HepG2 (cell line): ENCODE data around the gene INHBB. TPM values are rescaled to one million over a fixed set of nuclear protein-coding genes. Genes with fewer than 3 reads are reported as not detected.

Experiments used
- ATAC-seq: fragments of 200-7000 bp; cut with Tn5 transposase; 3 replicates; pipeline ENCODE4 v1.9.1; 2020; ENCODE audit warnings: mild to moderate bottlenecking, moderate library complexity
- BruUV-seq: library from RNA; stranded (reverse); fragments of 400-500 nt; replicated peaks from 2 replicates; lab custom pipeline; 2021; lab: Mats Ljungman, UMichigan
- CTCF ChIA-PET: fragments of 300-600 bp; formaldehyde crosslinking; extraction: SDS; loops from one replicate; lab custom pipeline; 2021; ENCODE audit warnings: low total read pairs, inconsistent platforms, low intra/inter-chr PET ratio; lab: Yijun Ruan, JAX
- POLR2A ChIA-PET: fragments of 350-600 bp; sonication (Branson Sonifier 250); formaldehyde crosslinking; loops from one replicate; lab custom pipeline; 2020; ENCODE audit warnings: antibody characterized with exemption, inconsistent platforms; lab: Yijun Ruan, JAX
- DNase-seq: peaks from one replicate; pipeline ENCODE4 v3.0.0-alpha.2; 2015; ENCODE audit warnings: low spot score
- FAIRE-seq: peaks from 3 replicates; lab custom pipeline; 2011; peaks lifted over from hg19 to GRCh38; lab: Jason Lieb, UNC
- H2AFZ ChIP-seq: one replicate; pipeline ENCODE4 v1.6.1; 2011; ENCODE audit warnings: low read length, inconsistent platforms
- H3K27ac ChIP-seq: fragments of 300-600 bp; 3 replicates; pipeline ENCODE4 v1.8.0; 2011; ENCODE audit warnings: mixed run types, mild to moderate bottlenecking, mixed read lengths, low read length, inconsistent platforms; ENCODE audit not compliant: insufficient read depth; ENCODE audit errors: extremely low read length
- H3K27me3 ChIP-seq, 2 experiments: fragments of 200-600 bp in 1 of 2; 2 replicates in 1 of 2; 3 replicates in 1 of 2; pipeline versions ENCODE4 v1.6.0 to v1.8.0; 2011; ENCODE audit warnings: low read length in 2 of 2, mild to moderate bottlenecking in 2 of 2, moderate library complexity in 2 of 2, inconsistent platforms in 1 of 2; ENCODE audit not compliant: insufficient read depth in 2 of 2, control insufficient read depth in 1 of 2
- H3K36me3 ChIP-seq, 2 experiments: fragments of 200-600 bp in 1 of 2; replicated peaks in 1 of 2; 2 replicates in 1 of 2; 3 replicates in 1 of 2; pipeline versions ENCODE4 v1.5.1 to v1.8.0; 2011; ENCODE audit warnings: low read length in 2 of 2, inconsistent platforms in 1 of 2; ENCODE audit not compliant: insufficient read depth in 2 of 2, control insufficient read depth in 1 of 2
- H3K4me1 ChIP-seq: 2 replicates; pipeline ENCODE4 v1.5.1; 2012; ENCODE audit warnings: low read length, inconsistent platforms; ENCODE audit not compliant: insufficient read depth
- H3K4me2 ChIP-seq: 2 replicates; pipeline ENCODE4 v1.6.0; 2011; ENCODE audit warnings: low read depth, low read length, inconsistent platforms
- H3K4me3 ChIP-seq, 3 experiments: fragments of 200-600 bp in 1 of 3; sonication (generic), shearing (Covaris generic) in 1 of 3; replicated peaks in 1 of 3; 2 replicates each; pipeline ENCODE4 v1.5.1; 2011 to 2016; ENCODE audit warnings: low read length in 3 of 3, inconsistent platforms in 2 of 3, low read depth in 2 of 3, mild to moderate bottlenecking in 2 of 3, control low read depth in 1 of 3, mixed read lengths in 1 of 3; ENCODE audit not compliant: insufficient read depth in 1 of 3
- H3K79me2 ChIP-seq: one replicate; pipeline ENCODE4 v1.6.1; 2011; ENCODE audit warnings: low read length, inconsistent platforms; ENCODE audit not compliant: insufficient read depth
- H3K9ac ChIP-seq: 2 replicates; pipeline ENCODE4 v1.6.0; 2011; ENCODE audit warnings: mild to moderate bottlenecking, low read depth, low read length, inconsistent platforms; ENCODE audit not compliant: insufficient read depth
- H3K9me3 ChIP-seq: 2 replicates; pipeline ENCODE4 v1.5.1; 2012; ENCODE audit warnings: mild to moderate bottlenecking, low read length
- H4K20me1 ChIP-seq: 2 replicates; pipeline ENCODE4 v1.6.0; 2011; ENCODE audit warnings: inconsistent platforms, mild to moderate bottlenecking, low read length, moderate library complexity; ENCODE audit not compliant: insufficient read depth
- MED13 ChIP-seq: sonication (generic); formaldehyde crosslinking; IDR thresholded peaks from 2 replicates; pipeline ENCODE4 v1.5.0; 2020; ENCODE audit warnings: missing genetic modification reagents
- REL ChIP-seq: sonication (generic); formaldehyde crosslinking; conservative IDR thresholded peaks from 2 replicates; pipeline ENCODE4 v1.8.0; 2022; ENCODE audit warnings: mild to moderate bottlenecking, missing genetic modification reagents, moderate library complexity
- ZNF496 ChIP-seq: sonication (generic); formaldehyde crosslinking; IDR thresholded peaks from 2 replicates; pipeline ENCODE4 v1.8.1; 2023; ENCODE audit warnings: mild to moderate bottlenecking, moderate library complexity, missing genetic modification reagents; ENCODE audit not compliant: insufficient replicate concordance
- ZNF549 ChIP-seq: sonication (generic); formaldehyde crosslinking; IDR thresholded peaks from 2 replicates; pipeline ENCODE4 v1.5.0; 2020; ENCODE audit warnings: missing genetic modification reagents
- ZNF615 ChIP-seq: sonication (generic); formaldehyde crosslinking; IDR thresholded peaks from 2 replicates; pipeline ENCODE4 v1.5.0; 2020; ENCODE audit warnings: mild to moderate bottlenecking, missing genetic modification reagents, borderline replicate concordance
- WGBS: methylation state at CpG from one replicate; pipeline ENCODE4 v1.1.6; 2017; ENCODE audit warnings: low lambda C conversion rate; 5-methylcytosine and 5-hydroxymethylcytosine counted together
- in situ Hi-C: cut with HindIII; loops from 2 replicates; pipeline ENCODE4 v1.10.0; 2017; ENCODE audit warnings: low pct_unique_long_range_greater_than_20kb; ENCODE audit not compliant: extremely low pct_ligation_motif_present
- intact Hi-C: fragments of 100-400 bp; cut with micrococcal nuclease; formaldehyde crosslinking; loops from one replicate; pipeline ENCODE4 v1.10.0; 2022; ENCODE audit not compliant: unreplicated experiment
- polyA plus RNA-seq, 8 experiments: library from polyadenylated mRNA; depleted of rRNA in 3 of 8; stranded (reverse) in 7 of 8; unstranded in 1 of 8; fragments of >200 nt; fragmentation: Illumina TruSeq in 4 of 8; extraction: Trizol in 4 of 8; gene quantifications; 2 replicates each; pipeline versions ENCODE4 v1.2.1 to v1.2.3, GENCODE V29; 2011 to 2016; ENCODE audit warnings: low read depth in 4 of 8, missing spikeins in 1 of 8, mixed read lengths in 1 of 8; ENCODE audit not compliant: insufficient read depth in 1 of 8
- total RNA-seq, 5 experiments: library from RNA; depleted of rRNA; stranded (reverse); fragments of >200 nt; fragmentation: Illumina TruSeq; extraction: Trizol; gene quantifications; 2 replicates each; pipeline ENCODE4 v1.2.3, GENCODE V29; 2016; ENCODE audit warnings: low read depth in 1 of 5
- TF ChIP-seq, protein P1 (sequence below): sonication (generic); formaldehyde crosslinking; IDR thresholded peaks from 2 replicates; pipeline ENCODE4 v1.8.1; 2023; ENCODE audit warnings: mild to moderate bottlenecking, inconsistent platforms, moderate library complexity, missing genetic modification reagents, borderline replicate concordance
- TF ChIP-seq, protein P2 (sequence below): sonication (generic); formaldehyde crosslinking; IDR thresholded peaks from 2 replicates; pipeline ENCODE4 v1.5.0; 2020; ENCODE audit warnings: mild to moderate bottlenecking, missing genetic modification reagents, borderline replicate concordance
- TF ChIP-seq, protein P3 (sequence below): sonication (generic); formaldehyde crosslinking; IDR thresholded peaks from 2 replicates; pipeline ENCODE4 v1.4.0; 2020; ENCODE audit warnings: missing genetic modification reagents

Gene INHBB
- total and polyA plus RNA-seq, 2 of the 13 experiments (the other 11 are each of a cell fraction or from before 2014, with no cell fraction given): 0.20 to 1.7 TPM

GRCh38 chr2:120396013-120396860 lies 50.3 kb downstream of the INHBB start:
- H3K4me1 ChIP-seq: peaks cover 60% of the 10 kb centered on the region
- ChIA-PET CTCF (no interaction called here), POLR2A (interaction anchor here (1.2 to 7.0 kb wide), 3 partner anchors 12 to 156 kb away, joined by 3 to 55 read pairs (median 9); no protein-coding TSS in a partner anchor)
- peaks cover 0 to 3% of the 10 kb centered on the region in 2 experiments; a peak in 2 of 5 replicates for H3K27me3 ChIP-seq
- in situ Hi-C loops (loop anchor here (5.0 kb wide), 1 partner anchor 49 kb away; the partner anchor contains the start of gene INHBB), intact Hi-C loops (loop anchor here (5.0 kb wide), 2 partner anchors 156 to 281 kb away; no protein-coding TSS in a partner anchor)
- WGBS: 72% methylated on average over 23 of the region's 31 CpGs
- H3K4me3 ChIP-seq: no peak overlapping the region
- no peak overlapping the region for H3K27ac ChIP-seq
- no peak for FAIRE-seq
- no TSS peak for BruUV-seq
- no peaks in the 10 kb centered on the region for H3K79me2 ChIP-seq
- DNase-seq: peak; percentile 44
- no peak overlapping the region for H3K9ac ChIP-seq
- H3K4me2 ChIP-seq: no peak overlapping the region
- ATAC-seq: no peak
- H2AFZ ChIP-seq: no peak overlapping the region
- no peaks in the 10 kb centered on the region for H3K9me3 ChIP-seq
- H4K20me1 ChIP-seq: no peaks in the 10 kb centered on the region
- no peaks in the 10 kb centered on the region for H3K36me3 ChIP-seq
- TF ChIP-seq, protein P1, sequence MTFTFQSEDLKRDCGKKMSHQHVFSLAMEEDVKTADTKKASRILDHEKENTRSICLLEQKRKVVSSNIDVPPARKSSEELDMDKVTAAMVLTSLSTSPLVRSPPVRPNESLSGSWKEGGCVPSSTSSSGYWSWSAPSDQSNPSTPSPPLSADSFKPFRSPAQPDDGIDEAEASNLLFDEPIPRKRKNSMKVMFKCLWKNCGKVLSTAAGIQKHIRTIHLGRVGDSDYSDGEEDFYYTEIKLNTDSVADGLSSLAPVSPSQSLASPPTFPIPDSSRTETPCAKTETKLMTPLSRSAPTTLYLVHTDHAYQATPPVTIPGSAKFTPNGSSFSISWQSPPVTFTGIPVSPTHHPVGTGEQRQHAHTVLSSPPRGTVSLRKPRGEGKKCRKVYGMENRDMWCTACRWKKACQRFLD (CRISPR knock-in tag): no peak
- TF ChIP-seq ZNF549 (CRISPR knock-in tag): no peak
- TF ChIP-seq ZNF496 (CRISPR knock-in tag): no peak
- TF ChIP-seq, protein P2, sequence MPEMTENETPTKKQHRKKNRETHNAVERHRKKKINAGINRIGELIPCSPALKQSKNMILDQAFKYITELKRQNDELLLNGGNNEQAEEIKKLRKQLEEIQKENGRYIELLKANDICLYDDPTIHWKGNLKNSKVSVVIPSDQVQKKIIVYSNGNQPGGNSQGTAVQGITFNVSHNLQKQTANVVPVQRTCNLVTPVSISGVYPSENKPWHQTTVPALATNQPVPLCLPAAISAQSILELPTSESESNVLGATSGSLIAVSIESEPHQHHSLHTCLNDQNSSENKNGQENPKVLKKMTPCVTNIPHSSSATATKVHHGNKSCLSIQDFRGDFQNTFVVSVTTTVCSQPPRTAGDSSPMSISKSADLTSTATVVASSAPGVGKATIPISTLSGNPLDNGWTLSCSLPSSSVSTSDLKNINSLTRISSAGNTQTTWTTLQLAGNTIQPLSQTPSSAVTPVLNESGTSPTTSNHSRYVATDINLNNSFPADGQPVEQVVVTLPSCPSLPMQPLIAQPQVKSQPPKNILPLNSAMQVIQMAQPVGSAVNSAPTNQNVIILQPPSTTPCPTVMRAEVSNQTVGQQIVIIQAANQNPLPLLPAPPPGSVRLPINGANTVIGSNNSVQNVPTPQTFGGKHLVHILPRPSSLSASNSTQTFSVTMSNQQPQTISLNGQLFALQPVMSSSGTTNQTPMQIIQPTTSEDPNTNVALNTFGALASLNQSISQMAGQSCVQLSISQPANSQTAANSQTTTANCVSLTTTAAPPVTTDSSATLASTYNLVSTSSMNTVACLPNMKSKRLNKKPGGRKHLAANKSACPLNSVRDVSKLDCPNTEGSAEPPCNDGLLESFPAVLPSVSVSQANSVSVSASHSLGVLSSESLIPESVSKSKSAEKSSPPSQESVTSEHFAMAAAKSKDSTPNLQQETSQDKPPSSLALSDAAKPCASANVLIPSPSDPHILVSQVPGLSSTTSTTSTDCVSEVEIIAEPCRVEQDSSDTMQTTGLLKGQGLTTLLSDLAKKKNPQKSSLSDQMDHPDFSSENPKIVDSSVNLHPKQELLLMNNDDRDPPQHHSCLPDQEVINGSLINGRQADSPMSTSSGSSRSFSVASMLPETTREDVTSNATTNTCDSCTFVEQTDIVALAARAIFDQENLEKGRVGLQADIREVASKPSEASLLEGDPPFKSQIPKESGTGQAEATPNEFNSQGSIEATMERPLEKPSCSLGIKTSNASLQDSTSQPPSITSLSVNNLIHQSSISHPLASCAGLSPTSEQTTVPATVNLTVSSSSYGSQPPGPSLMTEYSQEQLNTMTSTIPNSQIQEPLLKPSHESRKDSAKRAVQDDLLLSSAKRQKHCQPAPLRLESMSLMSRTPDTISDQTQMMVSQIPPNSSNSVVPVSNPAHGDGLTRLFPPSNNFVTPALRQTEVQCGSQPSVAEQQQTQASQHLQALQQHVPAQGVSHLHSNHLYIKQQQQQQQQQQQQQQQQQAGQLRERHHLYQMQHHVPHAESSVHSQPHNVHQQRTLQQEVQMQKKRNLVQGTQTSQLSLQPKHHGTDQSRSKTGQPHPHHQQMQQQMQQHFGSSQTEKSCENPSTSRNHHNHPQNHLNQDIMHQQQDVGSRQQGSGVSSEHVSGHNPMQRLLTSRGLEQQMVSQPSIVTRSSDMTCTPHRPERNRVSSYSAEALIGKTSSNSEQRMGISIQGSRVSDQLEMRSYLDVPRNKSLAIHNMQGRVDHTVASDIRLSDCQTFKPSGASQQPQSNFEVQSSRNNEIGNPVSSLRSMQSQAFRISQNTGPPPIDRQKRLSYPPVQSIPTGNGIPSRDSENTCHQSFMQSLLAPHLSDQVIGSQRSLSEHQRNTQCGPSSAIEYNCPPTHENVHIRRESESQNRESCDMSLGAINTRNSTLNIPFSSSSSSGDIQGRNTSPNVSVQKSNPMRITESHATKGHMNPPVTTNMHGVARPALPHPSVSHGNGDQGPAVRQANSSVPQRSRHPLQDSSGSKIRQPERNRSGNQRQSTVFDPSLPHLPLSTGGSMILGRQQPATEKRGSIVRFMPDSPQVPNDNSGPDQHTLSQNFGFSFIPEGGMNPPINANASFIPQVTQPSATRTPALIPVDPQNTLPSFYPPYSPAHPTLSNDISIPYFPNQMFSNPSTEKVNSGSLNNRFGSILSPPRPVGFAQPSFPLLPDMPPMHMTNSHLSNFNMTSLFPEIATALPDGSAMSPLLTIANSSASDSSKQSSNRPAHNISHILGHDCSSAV (CRISPR knock-in tag): no peak
- TF ChIP-seq MED13 (CRISPR knock-in tag): no peak
- no peak for TF ChIP-seq ZNF615 (CRISPR knock-in tag)
- no peak for TF ChIP-seq REL (CRISPR knock-in tag)
- TF ChIP-seq, protein P3, sequence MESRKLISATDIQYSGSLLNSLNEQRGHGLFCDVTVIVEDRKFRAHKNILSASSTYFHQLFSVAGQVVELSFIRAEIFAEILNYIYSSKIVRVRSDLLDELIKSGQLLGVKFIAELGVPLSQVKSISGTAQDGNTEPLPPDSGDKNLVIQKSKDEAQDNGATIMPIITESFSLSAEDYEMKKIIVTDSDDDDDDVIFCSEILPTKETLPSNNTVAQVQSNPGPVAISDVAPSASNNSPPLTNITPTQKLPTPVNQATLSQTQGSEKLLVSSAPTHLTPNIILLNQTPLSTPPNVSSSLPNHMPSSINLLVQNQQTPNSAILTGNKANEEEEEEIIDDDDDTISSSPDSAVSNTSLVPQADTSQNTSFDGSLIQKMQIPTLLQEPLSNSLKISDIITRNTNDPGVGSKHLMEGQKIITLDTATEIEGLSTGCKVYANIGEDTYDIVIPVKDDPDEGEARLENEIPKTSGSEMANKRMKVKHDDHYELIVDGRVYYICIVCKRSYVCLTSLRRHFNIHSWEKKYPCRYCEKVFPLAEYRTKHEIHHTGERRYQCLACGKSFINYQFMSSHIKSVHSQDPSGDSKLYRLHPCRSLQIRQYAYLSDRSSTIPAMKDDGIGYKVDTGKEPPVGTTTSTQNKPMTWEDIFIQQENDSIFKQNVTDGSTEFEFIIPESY: peak; percentile 65
